Measurements from ENCODE around the gene VILL.

The VILL gene

GRCh38 chr3:37968199-37968598, 22.4 kb upstream of the VILL start:
- no peak for DNase-seq
- Histone ChIP-seq H3K18ac (ENCODE audit: low read depth in 1 of 2, low read length in 2 of 2) (no peak overlapping the region), H3K36me3 (ENCODE audit: control insufficient read depth in 1 of 2, insufficient read depth in 2 of 2, low read depth in 1 of 2, low read length in 2 of 2) (peaks cover 29 to 30% of the 10 kb centered on the region in 2 experiments), H3K9me3 (ENCODE audit: control insufficient read depth, low read length) (no peaks in the 10 kb centered on the region), H3K23ac (ENCODE audit: low read length in 2 of 2) (no peak overlapping the region), H2BK12ac (ENCODE audit: low read length in 2 of 2) (no peak overlapping the region), H2BK5ac (ENCODE audit: low read depth, low read length, poor library complexity, severe bottlenecking) (no peak overlapping the region), H3K79me1 (replicated peaks; ENCODE audit: low read length, poor library complexity, severe bottlenecking) (peaks cover 16% of the 10 kb centered on the region), H2AFZ (ENCODE audit: low read depth, low read length) (no peak overlapping the region), H2BK120ac (ENCODE audit: low read depth, low read length) (no peak overlapping the region), H2BK15ac (ENCODE audit: low read depth, poor library complexity, severe bottlenecking) (no peak overlapping the region), H3K4me3 (ENCODE audit: insufficient read depth in 1 of 2, low read depth in 1 of 2, low read length in 2 of 2) (no peak overlapping the region), H3K4me2 (ENCODE audit: low read length, poor library complexity, severe bottlenecking) (no peak overlapping the region), H3K27ac (ENCODE audit: low read length, poor library complexity, severe bottlenecking) (no peak overlapping the region), H3K9ac (ENCODE audit: low read length) (no peak overlapping the region), H3K4ac (ENCODE audit: low read depth in 1 of 2, low read length in 2 of 2) (no peak overlapping the region), H4K8ac (ENCODE audit: low read length) (no peak overlapping the region), H3K14ac (ENCODE audit: low read length in 2 of 2) (no peak overlapping the region), H2AK5ac (ENCODE audit: low read length, severe bottlenecking) (no peak overlapping the region), H3K4me1 (ENCODE audit: control insufficient read depth, insufficient read depth, low read depth, low read length) (peaks cover 16% of the 10 kb centered on the region), H4K91ac (ENCODE audit: low read length) (no peak overlapping the region), H3K27me3 (ENCODE audit: control insufficient read depth in 1 of 2, insufficient read depth in 1 of 2, low read length in 2 of 2) (no peaks in the 10 kb centered on the region)
- WGBS: 84% methylated on average over 4 of the region's 9 CpGs

- no peak overlapping the region for H2AFZ ChIP-seq (ENCODE audit: low read depth, low read length)
- peak overlapping the region in 1 of 2 experiments; percentile 42 for H3K4ac ChIP-seq (ENCODE audit: low read depth in 1 of 2, low read length in 2 of 2)
- no peak overlapping the region for H2BK120ac ChIP-seq (ENCODE audit: low read depth, low read length)
- no peak overlapping the region for H4K8ac ChIP-seq (ENCODE audit: low read length)
- H3K4me2 ChIP-seq (ENCODE audit: low read length, poor library complexity, severe bottlenecking): no peak overlapping the region
- H3K27ac ChIP-seq (ENCODE audit: low read length, poor library complexity, severe bottlenecking): no peak overlapping the region
- peaks cover 33 to 36% of the 10 kb centered on the region in 2 experiments for H3K36me3 ChIP-seq (ENCODE audit: control insufficient read depth in 1 of 2, insufficient read depth in 2 of 2, low read depth in 1 of 2, low read length in 2 of 2)
- H3K18ac ChIP-seq (ENCODE audit: low read depth in 1 of 2, low read length in 2 of 2): no peak overlapping the region
- H2BK15ac ChIP-seq (ENCODE audit: low read depth, poor library complexity, severe bottlenecking): no peak overlapping the region
- no peaks in the 10 kb centered on the region for H3K9me3 ChIP-seq (ENCODE audit: control insufficient read depth, low read length)
- H3K14ac ChIP-seq (ENCODE audit: low read length in 2 of 2): no peak overlapping the region
- no peak overlapping the region for H4K91ac ChIP-seq (ENCODE audit: low read length)
- DNase-seq: no peak
- peaks cover 16% of the 10 kb centered on the region for H3K79me1 ChIP-seq (replicated peaks; ENCODE audit: low read length, poor library complexity, severe bottlenecking)
- H3K9ac ChIP-seq (ENCODE audit: low read length): no peak overlapping the region
- no peaks in the 10 kb centered on the region for H3K27me3 ChIP-seq (ENCODE audit: control insufficient read depth in 1 of 2, insufficient read depth in 1 of 2, low read length in 2 of 2)
- WGBS: 98% methylated on average over 15 of the region's 15 CpGs
- H3K4me1 ChIP-seq (ENCODE audit: control insufficient read depth, insufficient read depth, low read depth, low read length): peaks cover 16% of the 10 kb centered on the region
- no peak overlapping the region for H2BK12ac ChIP-seq (ENCODE audit: low read length in 2 of 2)
- no peak overlapping the region for H3K23ac ChIP-seq (ENCODE audit: low read length in 2 of 2)
- no peak overlapping the region for H2BK5ac ChIP-seq (ENCODE audit: low read depth, low read length, poor library complexity, severe bottlenecking)
- no peak overlapping the region for H2AK5ac ChIP-seq (ENCODE audit: low read length, severe bottlenecking)
- no peak overlapping the region for H3K4me3 ChIP-seq (ENCODE audit: insufficient read depth in 1 of 2, low read depth in 1 of 2, low read length in 2 of 2)
Measured at GRCh38 chr3:37968813-37969595, 21.6 kb upstream of the VILL start.

GRCh38 chr3:37969596-37970100, 20.9 kb upstream of the VILL start:
- no peak overlapping the region for H2BK120ac ChIP-seq (ENCODE audit: low read depth, low read length)
- H3K18ac ChIP-seq (ENCODE audit: low read depth in 1 of 2, low read length in 2 of 2): no peak overlapping the region
- no peak overlapping the region for H4K8ac ChIP-seq (ENCODE audit: low read length)
- no peak overlapping the region for H3K9ac ChIP-seq (ENCODE audit: low read length)
- peaks cover 16% of the 10 kb centered on the region for H3K4me1 ChIP-seq (ENCODE audit: control insufficient read depth, insufficient read depth, low read depth, low read length)
- H3K27me3 ChIP-seq (ENCODE audit: control insufficient read depth in 1 of 2, insufficient read depth in 1 of 2, low read length in 2 of 2): no peaks in the 10 kb centered on the region
- H2BK5ac ChIP-seq (ENCODE audit: low read depth, low read length, poor library complexity, severe bottlenecking): no peak overlapping the region
- H2AK5ac ChIP-seq (ENCODE audit: low read length, severe bottlenecking): no peak overlapping the region
- H3K23ac ChIP-seq (ENCODE audit: low read length in 2 of 2): no peak overlapping the region
- H3K79me1 ChIP-seq (replicated peaks; ENCODE audit: low read length, poor library complexity, severe bottlenecking): peaks cover 16% of the 10 kb centered on the region
- WGBS: 95% methylated on average over 7 of the region's 7 CpGs
- no peak overlapping the region for H3K4ac ChIP-seq (ENCODE audit: low read depth in 1 of 2, low read length in 2 of 2)
- peaks cover 37 to 39% of the 10 kb centered on the region in 2 experiments for H3K36me3 ChIP-seq (ENCODE audit: control insufficient read depth in 1 of 2, insufficient read depth in 2 of 2, low read depth in 1 of 2, low read length in 2 of 2)
- no peaks in the 10 kb centered on the region for H3K9me3 ChIP-seq (ENCODE audit: control insufficient read depth, low read length)
- H3K14ac ChIP-seq (ENCODE audit: low read length in 2 of 2): no peak overlapping the region
- H3K4me2 ChIP-seq (ENCODE audit: low read length, poor library complexity, severe bottlenecking): no peak overlapping the region
- no peak overlapping the region for H3K4me3 ChIP-seq (ENCODE audit: insufficient read depth in 1 of 2, low read depth in 1 of 2, low read length in 2 of 2)
- H2AFZ ChIP-seq (ENCODE audit: low read depth, low read length): no peak overlapping the region
- no peak for DNase-seq
- no peak overlapping the region for H2BK15ac ChIP-seq (ENCODE audit: low read depth, poor library complexity, severe bottlenecking)
- H4K91ac ChIP-seq (ENCODE audit: low read length): no peak overlapping the region
- H2BK12ac ChIP-seq (ENCODE audit: low read length in 2 of 2): no peak overlapping the region
- H3K27ac ChIP-seq (ENCODE audit: low read length, poor library complexity, severe bottlenecking): no peak overlapping the region

GRCh38 chr3:37970802-37971201, 19.8 kb upstream of the VILL start:
- no peak overlapping the region for H2BK12ac ChIP-seq (ENCODE audit: low read length in 2 of 2)

More at GRCh38 chr3:37970802-37971201, 19.8 kb upstream of the VILL start:
- H2AK5ac ChIP-seq (ENCODE audit: low read length, severe bottlenecking): no peak overlapping the region
- H3K79me1 ChIP-seq (replicated peaks; ENCODE audit: low read length, poor library complexity, severe bottlenecking): peaks cover 14% of the 10 kb centered on the region
- H3K27me3 ChIP-seq (ENCODE audit: control insufficient read depth in 1 of 2, insufficient read depth in 1 of 2, low read length in 2 of 2): no peaks in the 10 kb centered on the region
- DNase-seq: no peak
- no peak overlapping the region for H2BK5ac ChIP-seq (ENCODE audit: low read depth, low read length, poor library complexity, severe bottlenecking)
- no peak overlapping the region for H4K91ac ChIP-seq (ENCODE audit: low read length)
- H4K8ac ChIP-seq (ENCODE audit: low read length): no peak overlapping the region
- H2BK120ac ChIP-seq (ENCODE audit: low read depth, low read length): no peak overlapping the region
- no peak overlapping the region for H3K4me2 ChIP-seq (ENCODE audit: low read length, poor library complexity, severe bottlenecking)
- no peak overlapping the region for H3K18ac ChIP-seq (ENCODE audit: low read depth in 1 of 2, low read length in 2 of 2)
- WGBS: 97% methylated on average over 5 of the region's 5 CpGs
- H2AFZ ChIP-seq (ENCODE audit: low read depth, low read length): no peak overlapping the region
- no peak overlapping the region for H3K23ac ChIP-seq (ENCODE audit: low read length in 2 of 2)
- no peak overlapping the region for H3K9ac ChIP-seq (ENCODE audit: low read length)
- no peak overlapping the region for H3K27ac ChIP-seq (ENCODE audit: low read length, poor library complexity, severe bottlenecking)
- H3K14ac ChIP-seq (ENCODE audit: low read length in 2 of 2): no peak overlapping the region
- H2BK15ac ChIP-seq (ENCODE audit: low read depth, poor library complexity, severe bottlenecking): no peak overlapping the region
- H3K9me3 ChIP-seq (ENCODE audit: control insufficient read depth, low read length): no peaks in the 10 kb centered on the region
- peaks cover 36 to 46% of the 10 kb centered on the region in 2 experiments for H3K36me3 ChIP-seq (ENCODE audit: control insufficient read depth in 1 of 2, insufficient read depth in 2 of 2, low read depth in 1 of 2, low read length in 2 of 2)
- H3K4ac ChIP-seq (ENCODE audit: low read depth in 1 of 2, low read length in 2 of 2): no peak overlapping the region
- H3K4me1 ChIP-seq (ENCODE audit: control insufficient read depth, insufficient read depth, low read depth, low read length): peaks cover 10% of the 10 kb centered on the region
- H3K4me3 ChIP-seq (ENCODE audit: insufficient read depth in 1 of 2, low read depth in 1 of 2, low read length in 2 of 2): no peak overlapping the region
